HEK293T (cell line): ENCODE results near the gene EGLN3.

Source experiments
- BHLHE40 ChIP-seq: fragments of 450-650 bp; IDR thresholded peaks from 2 replicates; pipeline ENCODE4 v1.6.1; 2016; ENCODE audit warnings: mild to moderate bottlenecking, moderate library complexity, borderline replicate concordance
- ELF4 ChIP-seq: fragments of 450-650 bp; IDR thresholded peaks from 2 replicates; pipeline ENCODE4 v1.6.1; 2017; ENCODE audit warnings: antibody characterized with exemption
- FOXA1 ChIP-seq: fragments of 450-650 bp; IDR thresholded peaks from 2 replicates; pipeline ENCODE4 v1.6.1; 2016; ENCODE audit warnings: mild to moderate bottlenecking
- FOXK2 ChIP-seq: fragments of 450-650 bp; IDR thresholded peaks from 2 replicates; pipeline ENCODE4 v1.6.1; 2016; ENCODE audit warnings: mild to moderate bottlenecking
- FOXM1 ChIP-seq: fragments of 450-650 bp; IDR thresholded peaks from 2 replicates; pipeline ENCODE4 v1.6.1; 2017; ENCODE audit warnings: mild to moderate bottlenecking, borderline replicate concordance
- NFRKB ChIP-seq: fragments of 450-650 bp; IDR thresholded peaks from 2 replicates; pipeline ENCODE4 v1.6.1; 2016; ENCODE audit warnings: mild to moderate bottlenecking, moderate library complexity
- SP1 ChIP-seq: fragments of 450-650 bp; IDR thresholded peaks from 2 replicates; pipeline ENCODE4 v1.6.1; 2017
- SUZ12 ChIP-seq: fragments of 450-650 bp; IDR thresholded peaks from 2 replicates; pipeline ENCODE4 v1.6.1; 2016; ENCODE audit warnings: mild to moderate bottlenecking
- TF ChIP-seq, protein P1 (sequence below): fragments of 450-650 bp; IDR thresholded peaks from 2 replicates; pipeline ENCODE4 v1.6.1; 2016

GRCh38 chr14:33928895-33929294, 22.0 kb downstream of the EGLN3 start:
- no peak for TF ChIP-seq BHLHE40
- no peak for TF ChIP-seq NFRKB
- TF ChIP-seq FOXK2, result no peak
- TF ChIP-seq, protein P1, sequence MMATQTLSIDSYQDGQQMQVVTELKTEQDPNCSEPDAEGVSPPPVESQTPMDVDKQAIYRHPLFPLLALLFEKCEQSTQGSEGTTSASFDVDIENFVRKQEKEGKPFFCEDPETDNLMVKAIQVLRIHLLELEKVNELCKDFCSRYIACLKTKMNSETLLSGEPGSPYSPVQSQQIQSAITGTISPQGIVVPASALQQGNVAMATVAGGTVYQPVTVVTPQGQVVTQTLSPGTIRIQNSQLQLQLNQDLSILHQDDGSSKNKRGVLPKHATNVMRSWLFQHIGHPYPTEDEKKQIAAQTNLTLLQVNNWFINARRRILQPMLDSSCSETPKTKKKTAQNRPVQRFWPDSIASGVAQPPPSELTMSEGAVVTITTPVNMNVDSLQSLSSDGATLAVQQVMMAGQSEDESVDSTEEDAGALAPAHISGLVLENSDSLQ, result no peak
- TF ChIP-seq ELF4, result no peak
- TF ChIP-seq SP1, result no peak
- no peak for TF ChIP-seq FOXA1
- no peak for TF ChIP-seq SUZ12
- TF ChIP-seq FOXM1, result no peak
